Islet of Langerhans (tissue), 1 donor: ENCODE measurements around the gene CHURC1.

Source experiments
- FAIRE-seq: peaks from one replicate; lab custom pipeline; 2011; peaks lifted over from hg19 to GRCh38; lab: Jason Lieb, UNC

The CHURC1 gene

GRCh38 chr14:64938972-64939816 is 24.9 kb downstream of the CHURC1 start:
- FAIRE-seq = no peak

DNA sequence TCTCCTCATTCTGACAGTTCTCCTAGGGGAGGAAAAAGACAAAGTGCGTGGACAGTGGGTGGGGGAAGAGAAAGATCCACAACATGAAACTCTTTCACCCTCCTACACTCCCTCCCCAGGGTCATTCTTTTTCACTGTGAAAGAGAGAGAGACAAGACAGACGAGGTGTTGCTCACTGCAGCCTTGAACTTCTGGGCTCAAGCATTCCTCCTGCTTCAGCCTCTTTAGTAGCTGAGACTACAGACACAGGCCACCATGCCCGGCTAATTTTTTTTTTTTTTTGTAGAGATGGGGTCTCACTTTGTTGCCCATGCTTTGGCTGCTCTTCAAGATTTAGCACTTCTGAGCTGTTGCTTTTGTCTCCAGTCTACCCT is 25.5 kb downstream of the CHURC1 start:
- FAIRE-seq = no peak

DNA sequence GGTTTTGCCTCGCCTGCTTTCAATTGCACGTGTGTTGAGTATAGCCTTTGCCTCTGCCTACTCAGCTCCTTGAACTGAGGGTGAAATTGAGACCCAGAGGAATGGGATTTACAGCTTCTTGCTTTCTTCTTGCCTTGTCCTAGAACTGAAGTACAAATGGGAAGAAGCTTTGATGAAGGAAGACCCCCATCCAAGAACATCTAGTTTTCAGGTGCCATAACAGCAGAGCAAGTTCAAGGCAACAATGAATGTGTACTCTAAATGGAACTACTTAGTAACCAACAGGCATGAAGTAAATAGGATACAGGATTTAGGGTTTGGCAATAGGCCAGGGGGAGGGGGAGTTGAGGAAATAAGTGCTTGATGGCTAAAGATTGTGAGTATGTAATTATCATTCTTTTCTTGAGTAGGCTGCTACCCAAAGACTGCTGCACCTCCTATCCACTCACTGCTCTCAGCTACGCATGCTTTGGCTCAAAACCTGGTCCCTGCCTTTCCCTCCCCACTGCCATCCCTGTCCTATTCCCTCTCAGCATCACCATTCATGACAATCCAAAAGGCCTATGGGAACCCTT is 26.2 kb downstream of the CHURC1 start:
- no peak for FAIRE-seq

DNA sequence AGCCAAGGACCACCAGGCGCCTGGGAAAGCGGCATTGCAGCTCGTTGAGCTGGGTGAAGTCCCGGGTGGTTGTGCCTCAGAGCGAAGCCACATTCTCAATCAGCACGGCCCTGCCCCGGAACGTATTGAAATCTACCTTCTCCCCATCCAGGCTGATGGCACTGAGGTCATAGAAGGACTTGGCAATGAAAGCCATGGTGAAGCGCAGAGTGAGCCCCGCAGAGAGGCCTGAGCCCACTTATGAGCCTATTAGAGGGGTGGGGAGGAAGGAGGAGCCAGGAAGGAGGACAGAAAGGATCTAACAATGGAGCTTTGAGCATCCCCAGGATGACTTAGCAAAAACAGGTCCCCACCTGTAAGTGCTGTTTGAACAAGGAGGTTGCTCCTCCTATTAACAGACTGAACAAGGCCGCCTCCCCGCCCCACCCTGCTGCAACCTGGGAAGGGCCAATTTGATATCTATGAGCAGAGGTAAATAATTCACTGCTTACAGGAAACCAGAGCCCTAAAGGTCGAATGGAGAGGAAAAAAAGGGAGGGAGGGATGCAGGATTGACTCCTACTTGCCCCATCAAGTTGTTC is 28.4 kb downstream of the CHURC1 start, which contains the start of gene GPX2:
Gene GPX2 (minus strand): TSS at position 215 of the 581 bp plus-strand sequence. CDS start 19 bp downstream, at position 196.
- FAIRE-seq = peak; percentile 80

DNA sequence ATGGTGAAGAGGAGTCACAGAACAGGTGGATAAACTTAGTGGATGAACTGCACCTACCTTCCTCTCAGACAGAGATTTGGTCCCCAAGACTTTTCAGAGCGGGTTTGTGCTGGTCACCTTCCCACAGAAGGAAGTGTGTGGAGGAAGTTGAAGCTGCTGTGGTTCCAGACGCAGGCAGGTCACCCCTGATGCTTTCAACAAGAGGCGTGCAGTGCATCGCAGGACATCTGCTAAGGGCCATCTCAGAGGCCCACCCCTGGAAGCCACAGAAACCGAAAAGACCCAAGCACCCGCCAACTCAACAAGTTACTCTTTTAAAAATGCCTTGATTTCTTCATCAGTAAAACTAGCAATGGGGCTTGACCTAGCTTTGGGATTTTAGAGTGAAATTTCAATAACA is 29.3 kb downstream of the CHURC1 start:
- no peak for FAIRE-seq

GRCh38 chr14:64944041-64944440 is 29.8 kb downstream of the CHURC1 start:
- FAIRE-seq = no peak

GRCh38 chr14:64944861-64945260 is 30.6 kb downstream of the CHURC1 start:
- FAIRE-seq = no peak

- no peak for FAIRE-seq
These were observed 31.4 kb downstream of the CHURC1 start for GRCh38 chr14:64945431-64946178.

- no peak for FAIRE-seq
These were observed 32.2 kb downstream of the CHURC1 start for GRCh38 chr14:64946310-64947045.

- no peak for FAIRE-seq
These were observed 33.7 kb downstream of the CHURC1 start for GRCh38 chr14:64947710-64948611.

DNA sequence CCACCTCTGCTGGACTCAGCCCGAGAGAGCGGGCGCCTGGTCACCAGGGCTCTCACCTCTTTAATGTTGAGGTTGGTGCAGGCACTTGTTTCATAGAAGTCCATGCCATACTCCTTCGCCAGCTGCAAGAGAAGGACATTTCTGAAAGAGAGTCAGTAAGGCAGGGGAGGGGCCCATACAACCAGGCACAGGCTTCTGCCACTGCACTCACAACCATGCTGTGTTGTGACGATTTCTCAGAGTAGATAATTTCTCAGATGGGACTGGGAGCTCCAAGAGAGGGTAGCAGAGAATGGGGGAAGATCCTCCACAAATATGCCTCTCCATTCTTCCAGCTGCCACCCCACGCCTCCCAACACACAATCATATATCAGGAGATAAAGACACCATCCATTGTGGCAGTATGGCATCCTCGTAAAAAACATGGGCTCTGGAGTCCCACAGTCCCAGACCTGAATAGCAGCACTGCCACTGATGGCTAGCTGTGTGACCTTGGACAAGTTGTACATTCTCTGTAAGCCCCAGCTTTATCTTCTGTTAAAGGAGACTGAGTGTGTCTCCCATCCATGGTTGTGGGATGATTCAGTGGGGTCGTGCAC is 34.5 kb downstream of the CHURC1 start:
- FAIRE-seq = no peak

- no peak for FAIRE-seq
These were observed 36.6 kb downstream of the CHURC1 start for GRCh38 chr14:64950889-64951288.

GRCh38 chr14:64951291-64951690 is 37.0 kb downstream of the CHURC1 start:
- no peak for FAIRE-seq

DNA sequence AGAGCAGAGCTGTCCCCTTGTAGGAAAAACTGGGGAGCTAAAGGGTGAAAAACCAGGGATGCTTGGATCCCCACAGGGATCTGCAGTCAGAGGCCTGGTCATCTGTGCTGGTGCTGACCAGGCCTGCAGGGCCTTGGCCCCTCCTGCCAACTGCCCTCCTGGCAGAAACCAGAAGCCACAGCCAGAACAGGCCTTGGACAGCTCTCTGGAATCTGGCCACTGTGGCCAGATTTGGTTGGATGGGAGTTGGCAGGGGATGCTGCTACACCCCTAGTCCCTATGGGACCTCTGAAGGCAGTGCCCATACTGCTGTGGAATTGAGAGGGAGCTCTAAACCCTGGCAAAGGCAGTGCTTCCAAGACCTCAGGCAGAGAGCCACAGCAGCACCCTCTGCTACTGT is 37.5 kb downstream of the CHURC1 start:
- no peak for FAIRE-seq

DNA sequence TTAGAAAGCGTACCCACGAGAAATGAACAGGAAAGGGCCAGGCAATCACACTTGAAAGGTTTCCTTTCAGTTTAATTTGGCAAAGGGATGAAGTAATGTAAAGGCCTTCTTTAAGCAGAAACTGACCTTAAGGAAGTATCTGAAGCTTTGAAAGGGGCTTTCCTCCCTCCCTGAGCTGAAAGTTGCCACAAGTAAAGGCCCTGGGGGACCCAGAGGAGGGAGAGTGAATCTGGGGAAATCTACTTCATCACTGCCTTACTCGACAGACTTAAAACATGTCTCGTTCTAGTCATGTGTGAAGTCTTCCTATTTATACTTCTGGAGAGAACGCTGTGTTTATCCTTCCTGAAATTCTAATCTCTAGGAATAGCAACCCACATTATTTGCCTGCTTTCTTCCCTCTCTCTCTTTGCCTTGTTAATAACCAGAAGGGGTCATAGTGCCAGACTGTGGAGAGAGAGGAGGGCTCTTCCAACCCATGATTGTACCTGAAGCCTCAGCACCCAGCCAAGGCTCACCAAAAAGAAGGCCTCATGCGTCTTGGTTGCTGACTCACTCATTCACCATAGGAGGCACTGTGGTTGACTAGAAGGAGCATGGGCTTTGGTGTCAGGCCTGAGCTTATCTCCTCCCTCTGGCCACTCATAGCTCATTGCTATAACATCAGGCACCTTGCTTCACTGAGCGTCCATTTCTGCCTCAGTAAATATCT is 38.5 kb downstream of the CHURC1 start:
- no peak for FAIRE-seq

- FAIRE-seq = no peak
These were observed 39.0 kb downstream of the CHURC1 start for GRCh38 chr14:64953310-64953654.

DNA sequence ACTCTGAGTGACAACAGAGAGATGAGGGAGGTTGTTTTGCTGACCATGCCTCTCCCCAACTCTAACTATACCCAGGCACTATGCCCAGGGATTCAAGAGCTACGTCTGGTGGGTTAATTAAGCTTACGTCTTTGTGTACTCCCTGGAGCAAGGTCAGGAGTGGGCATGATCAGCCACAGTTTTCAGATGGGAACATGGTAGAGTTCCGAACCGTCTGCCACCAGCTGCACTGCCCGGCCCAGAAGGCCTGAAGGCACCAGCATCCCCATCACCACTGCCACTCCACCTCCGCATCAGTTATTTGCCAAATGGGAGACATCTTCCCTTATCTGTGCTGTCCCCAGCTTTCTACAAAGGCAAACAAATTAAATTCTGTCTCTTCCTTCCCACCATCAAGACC is 39.4 kb downstream of the CHURC1 start:
- no peak for FAIRE-seq

GRCh38 chr14:64954491-64955240 is 40.4 kb downstream of the CHURC1 start:
- FAIRE-seq = no peak

GRCh38 chr14:64955297-64955696 is 41.0 kb downstream of the CHURC1 start:
- FAIRE-seq = no peak
